Measurements from ENCODE around the gene CARF. TPM values are rescaled to one million over a fixed set of nuclear protein-coding genes. Genes with fewer than 3 reads are reported as not detected.
"Not testable (repeated sequence)": the region's sequence is repeated elsewhere in the genome, so short reads cannot be mapped to it uniquely, and the experiment has no call there.

The CARF gene
- 1 to 10 TPM; 6.2 to 9.0 TPM for total RNA-seq

DNA sequence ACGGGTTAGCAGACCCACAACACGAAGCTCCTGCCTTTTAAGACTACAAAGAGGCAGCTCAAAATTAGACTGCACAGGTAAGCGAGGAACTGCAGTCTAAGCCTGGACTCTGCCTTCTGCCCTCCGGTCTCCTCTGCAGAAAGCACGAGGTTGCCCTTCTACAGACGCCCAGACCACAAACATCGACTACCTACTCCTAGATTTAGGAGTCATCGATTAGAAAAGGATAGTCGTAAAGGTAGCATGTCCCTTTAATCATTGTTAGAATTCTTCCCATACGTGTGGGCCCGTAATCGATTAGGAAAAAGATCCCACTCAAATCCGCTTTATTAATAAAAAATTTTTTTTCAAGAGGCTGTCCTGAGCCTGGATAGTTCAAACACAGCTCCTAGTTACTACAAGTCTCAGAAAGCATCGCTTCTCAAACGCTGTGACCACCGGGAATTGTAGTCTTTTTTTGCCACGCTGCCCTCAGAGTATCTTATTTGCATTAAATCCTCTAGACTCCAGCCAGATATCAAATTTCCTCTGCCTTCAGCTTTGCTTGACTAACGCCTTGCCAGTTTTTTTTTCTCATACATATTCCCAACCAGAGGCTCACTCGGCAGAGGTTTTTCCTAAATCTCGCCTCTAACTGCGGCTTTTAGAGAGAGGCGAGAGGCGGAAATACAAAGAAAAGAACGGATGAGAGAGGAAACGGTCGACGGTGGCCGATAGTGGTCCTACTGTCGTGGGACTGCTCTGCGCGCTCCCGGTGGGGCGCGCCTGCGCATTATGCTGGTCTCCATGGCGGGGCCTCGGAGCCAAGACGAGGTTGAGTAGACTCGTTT, at the start of gene CARF, which contains the start of gene WDR12:
TSS of gene CARF (plus strand) at position 764 of the 830 bp plus-strand sequence. CDS start 29,628 bp downstream, outside the sequence.
TSS of gene WDR12 (minus strand) at position 162 of the 830 bp plus-strand sequence. CDS start 197 bp downstream, outside the sequence.
- Mint-ChIP-seq H3K9me3 (ENCODE audit: low read depth) (no peaks in the 10 kb centered on the region), H3K36me3 (ENCODE audit: low read depth) (peaks cover 5% of the 10 kb centered on the region), H3K27me3 (no peaks in the 10 kb centered on the region), H3K27ac (peak within 1 kb of the TSS; percentile 95), H3K4me1 (peaks cover 30% of the 10 kb centered on the region), H3K4me3 (peak within 1 kb of the TSS; percentile 84)
- CTCF ChIA-PET, result interaction anchor here (0.6 to 1.4 kb wide), 6 partner anchors 22 to 323 kb away, joined by 3 to 5 read pairs (median 3); no protein-coding TSS in a partner anchor
- POLR2A ChIA-PET, result interaction anchor here (1.3 to 1.4 kb wide), 2 partner anchors 40 to 328 kb away, joined by 3 to 4 read pairs; partner anchors contain the start of genes CYP20A1 and ICA1L
- DNase-seq, result peak; percentile 96
- intact Hi-C loops (cut with DNase I, micrococcal nuclease), result loop anchor here (1.0 to 10.0 kb wide), 11 partner anchors 40 to 903 kb away; partner anchors contain the start of genes NBEAL1 (in 2 of the 2), ABI2 (in 1 of the 2), BMPR2 (in 1 of the 2) and CYP20A1 (in 1 of the 2)
- ATAC-seq, result peak; percentile 84

- Mint-ChIP-seq H3K27ac (peak overlapping the region; percentile 80), H3K4me3 (peak overlapping the region; percentile 90)
These were observed 41.4 kb upstream of the CARF start for GRCh38 chr2:202870431-202871299.

GRCh38 chr2:202871300-202872141, 40.6 kb upstream of the CARF start, which contains the start of gene ICA1L:
Gene ICA1L, minus strand, starts transcription at chr2:202871766. Its CDS starts 42,757 bp downstream, at chr2:202829009.
- POLR2A ChIA-PET, result interaction anchor here (0.6 to 1.1 kb wide), 3 partner anchors 39 to 289 kb away, joined by 3 read pairs; partner anchors contain the start of gene WDR12
- Mint-ChIP-seq H3K4me3 (peak within 1 kb of the TSS; percentile 90), H3K27ac (peak within 1 kb of the TSS; percentile 87), H3K27me3 (no peaks in the 10 kb centered on the region), H3K4me1 (peaks cover 11% of the 10 kb centered on the region), H3K36me3 (ENCODE audit: low read depth) (no peaks in the 10 kb centered on the region), H3K9me3 (ENCODE audit: low read depth) (no peaks in the 10 kb centered on the region)
- intact Hi-C loops (cut with DNase I, micrococcal nuclease), result loop anchor here (1.0 to 10.0 kb wide), 8 partner anchors 40 to 633 kb away; partner anchors contain the start of genes FAM117B (in 2 of the 2), CARF (in 1 of the 2), CYP20A1 (in 1 of the 2) and SUMO1 (in 1 of the 2)
- CTCF ChIA-PET, result interaction anchor here (0.6 to 2.6 kb wide), 20 partner anchors 9 to 297 kb away, joined by 3 to 20 read pairs (median 4); partner anchors contain the start of genes CARF and WDR12
- ATAC-seq (peak; percentile 72), DNase-seq (peak; percentile 72)

More at GRCh38 chr2:202870431-202871299, 41.4 kb upstream of the CARF start:
- ATAC-seq (peak; percentile 78), DNase-seq (peak; percentile 83)
- Mint-ChIP-seq H3K4me1 (peaks cover 11% of the 10 kb centered on the region), H3K36me3 (ENCODE audit: low read depth) (no peaks in the 10 kb centered on the region), H3K9me3 (ENCODE audit: low read depth) (no peaks in the 10 kb centered on the region), H3K27me3 (no peaks in the 10 kb centered on the region)
- POLR2A ChIA-PET, result interaction anchor here (0.6 to 1.1 kb wide), 2 partner anchors 226 to 282 kb away, joined by 3 read pairs; no protein-coding TSS in a partner anchor
- CTCF ChIA-PET, result interaction anchor here (0.5 to 2.6 kb wide), 29 partner anchors 10 to 1114 kb away, joined by 3 to 20 read pairs (median 4); partner anchors contain the start of genes CARF and WDR12
- intact Hi-C loops (cut with DNase I, micrococcal nuclease), result loop anchor here (1.0 to 10.0 kb wide), 10 partner anchors 39 to 632 kb away; partner anchors contain the start of genes FAM117B (in 2 of the 2), CARF (in 1 of the 2), CYP20A1 (in 1 of the 2) and NBEAL1 (in 1 of the 2)

DNA sequence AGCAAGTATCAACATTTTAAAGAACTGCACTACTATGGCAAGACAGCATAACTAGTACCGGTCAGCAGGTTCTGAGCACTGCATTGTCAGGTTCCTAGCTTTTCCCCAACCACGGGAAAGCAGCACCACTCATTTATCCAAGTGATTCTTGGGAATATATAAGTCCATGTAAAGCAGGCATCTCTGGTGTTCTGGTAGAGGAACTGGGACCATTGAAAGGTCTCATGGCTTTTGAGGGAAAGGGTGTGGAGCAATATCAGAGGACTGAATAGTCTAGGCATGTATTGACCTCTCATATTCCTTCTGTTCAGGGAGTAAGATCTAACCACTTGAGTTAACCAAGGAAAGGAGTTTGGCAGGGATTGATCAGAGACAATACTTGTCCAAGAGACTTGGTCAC, 34.4 kb upstream of the CARF start:
- H3K4me1 Mint-ChIP-seq, result no peaks in the 10 kb centered on the region
- peaks cover 11% of the 10 kb centered on the region for H3K36me3 Mint-ChIP-seq (ENCODE audit: low read depth)
- no peak overlapping the region for H3K4me3 Mint-ChIP-seq
- H3K27ac Mint-ChIP-seq, result no peak overlapping the region
- ChIA-PET POLR2A (no interaction called here), CTCF (no interaction called here)
- H3K27me3 Mint-ChIP-seq, result no peaks in the 10 kb centered on the region
- intact Hi-C loops (cut with DNase I, micrococcal nuclease), result loop anchor here in 1 of 2 experiments (10.0 kb wide), 1 partner anchor 243 kb away; the partner anchor contains the start of gene FAM117B
- no peak for DNase-seq
- no peak for ATAC-seq
- H3K9me3 Mint-ChIP-seq (ENCODE audit: low read depth), result no peaks in the 10 kb centered on the region

- Mint-ChIP-seq H3K36me3 (ENCODE audit: low read depth) (peaks cover 28% of the 10 kb centered on the region), H3K9me3 (ENCODE audit: low read depth) (no peaks in the 10 kb centered on the region), H3K27ac (no peak overlapping the region), H3K27me3 (no peaks in the 10 kb centered on the region), H3K4me3 (no peak overlapping the region), H3K4me1 (no peaks in the 10 kb centered on the region)
- no peak for DNase-seq
- ChIA-PET CTCF (interaction anchor here (0.8 to 1.1 kb wide), 2 partner anchors 9 to 11 kb away, joined by 3 to 4 read pairs; no protein-coding TSS in a partner anchor), POLR2A (no interaction called here)
- intact Hi-C loops (cut with DNase I, micrococcal nuclease), result no loop called here
- no peak for ATAC-seq
These were observed 30.5 kb upstream of the CARF start for GRCh38 chr2:202881570-202881969.

DNA sequence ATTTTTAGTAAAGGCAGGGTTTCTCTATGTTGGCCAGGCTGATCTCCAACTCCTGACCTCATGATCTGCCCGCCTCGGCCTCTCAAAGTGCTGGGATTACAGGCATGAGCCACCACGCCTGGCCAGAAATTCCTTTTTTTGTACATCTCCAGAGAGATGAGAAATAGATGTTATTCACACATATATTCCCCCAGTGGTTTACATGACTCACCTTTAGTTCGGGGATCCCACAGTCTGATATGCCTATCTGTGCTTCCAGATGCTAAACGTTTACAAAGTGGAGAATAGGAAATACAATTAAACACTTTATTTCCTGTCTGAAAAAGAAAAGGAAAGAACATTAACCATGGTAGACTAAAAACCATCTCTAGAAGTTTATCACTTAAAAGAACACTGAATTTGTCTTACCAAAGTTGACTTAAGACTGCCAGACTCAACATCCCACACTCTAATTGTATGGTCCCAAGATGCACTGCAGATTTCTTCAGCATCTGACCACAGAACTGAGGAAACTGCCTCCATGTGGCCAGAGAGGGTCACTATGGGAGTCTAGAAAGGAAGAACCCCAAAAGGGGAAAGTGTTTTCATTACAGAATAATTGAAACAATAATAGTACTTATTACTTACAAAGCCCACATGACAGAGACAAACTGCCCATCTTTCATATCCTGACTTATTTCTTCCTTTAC, 27.9 kb upstream of the CARF start:
- Mint-ChIP-seq H3K4me1 (no peaks in the 10 kb centered on the region), H3K4me3 (no peak overlapping the region), H3K36me3 (ENCODE audit: low read depth) (peaks cover 38% of the 10 kb centered on the region), H3K27ac (no peak overlapping the region), H3K9me3 (ENCODE audit: low read depth) (no peaks in the 10 kb centered on the region), H3K27me3 (no peaks in the 10 kb centered on the region)
- no peak for ATAC-seq
- ChIA-PET CTCF (interaction anchor here (0.6 to 1.5 kb wide), 2 partner anchors 14 to 43 kb away, joined by 3 read pairs; no protein-coding TSS in a partner anchor), POLR2A (no interaction called here)
- intact Hi-C loops (cut with DNase I, micrococcal nuclease), result no loop called here
- DNase-seq, result no peak

GRCh38 chr2:202885190-202885589, 26.9 kb upstream of the CARF start:
- H3K9me3 Mint-ChIP-seq (ENCODE audit: low read depth), result no peaks in the 10 kb centered on the region
- no peak overlapping the region for H3K4me3 Mint-ChIP-seq
- no peak for DNase-seq
- no peak for ATAC-seq
- peaks cover 39% of the 10 kb centered on the region for H3K36me3 Mint-ChIP-seq (ENCODE audit: low read depth)
- H3K27ac Mint-ChIP-seq, result no peak overlapping the region
- no peaks in the 10 kb centered on the region for H3K4me1 Mint-ChIP-seq
- CTCF ChIA-PET, result interaction anchor here (0.8 kb wide), 1 partner anchor 126 kb away, joined by 3 read pairs; no protein-coding TSS in a partner anchor
- intact Hi-C loops (cut with DNase I, micrococcal nuclease), result no loop called here
- POLR2A ChIA-PET, result no interaction called here
- H3K27me3 Mint-ChIP-seq, result no peaks in the 10 kb centered on the region

DNA sequence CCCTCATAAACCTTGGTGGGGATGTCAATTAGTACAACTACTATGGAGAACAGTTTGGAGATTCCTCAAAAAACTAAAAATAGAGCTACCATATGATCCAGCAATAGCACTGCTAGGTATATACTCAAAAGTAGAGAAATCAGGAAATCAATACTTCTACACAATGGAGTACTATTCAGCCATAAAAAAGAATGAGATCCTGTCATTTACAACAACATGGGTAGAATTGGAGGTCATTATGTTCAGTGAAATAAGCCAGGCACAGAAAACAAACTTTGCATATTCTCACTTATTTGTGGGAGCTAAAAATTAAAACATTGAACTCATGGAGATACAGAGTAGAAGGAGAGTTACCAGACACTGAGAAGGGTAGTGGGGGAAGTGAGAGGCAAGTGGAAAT, 6.6 kb upstream of the CARF start:
- intact Hi-C loops (cut with DNase I, micrococcal nuclease); H3K27me3 Mint-ChIP-seq; CTCF ChIA-PET; POLR2A ChIA-PET; DNase-seq; H3K27ac Mint-ChIP-seq; H3K4me3 Mint-ChIP-seq; H3K9me3 Mint-ChIP-seq (ENCODE audit: low read depth); ATAC-seq: not testable (repeated sequence)
- peaks cover 29% of the 10 kb centered on the region for H3K4me1 Mint-ChIP-seq
- peaks cover 43% of the 10 kb centered on the region for H3K36me3 Mint-ChIP-seq (ENCODE audit: low read depth)

GRCh38 chr2:202908186-202908585, 3.9 kb upstream of the CARF start:
- ChIA-PET CTCF (no interaction called here), POLR2A (no interaction called here)
- intact Hi-C loops (cut with DNase I, micrococcal nuclease), result no loop called here
- peaks cover 33% of the 10 kb centered on the region for H3K36me3 Mint-ChIP-seq (ENCODE audit: low read depth)
- peaks cover 6% of the 10 kb centered on the region for H3K9me3 Mint-ChIP-seq (ENCODE audit: low read depth)
- no peak for DNase-seq
- H3K27me3 Mint-ChIP-seq, result no peaks in the 10 kb centered on the region
- no peak overlapping the region for H3K4me3 Mint-ChIP-seq
- peaks cover 35% of the 10 kb centered on the region for H3K4me1 Mint-ChIP-seq
- no peak overlapping the region for H3K27ac Mint-ChIP-seq
- no peak for ATAC-seq

Data from activated CD4-positive, alpha-beta T cell treated with anti-CD3 and anti-CD28 coated beads for 36 hours (primary cell).